ENCODE measurements around the gene FRMPD4.

FRMPD4 gene

DNA sequence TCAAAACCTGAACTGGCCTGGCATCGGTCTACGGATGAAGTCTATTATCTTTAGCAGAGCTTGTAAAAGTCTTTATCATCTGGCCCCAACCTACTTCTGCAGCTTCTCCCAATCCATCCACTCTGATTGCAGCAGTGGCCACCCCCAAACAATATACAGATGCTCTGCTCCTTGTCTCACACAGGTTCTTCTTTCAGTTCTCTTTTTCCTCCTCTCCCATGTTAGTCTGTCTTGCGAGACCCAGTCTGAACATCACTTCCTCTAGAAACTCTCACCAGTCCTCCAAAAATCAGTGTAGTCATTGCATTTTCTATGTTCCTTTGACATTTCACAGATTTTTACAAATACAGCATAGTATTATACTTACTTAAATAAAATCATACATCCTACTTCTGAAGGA lies 163.0 kb downstream of the FRMPD4 start:
- DNase-seq (ENCODE audit: low spot score): no peak

DNA sequence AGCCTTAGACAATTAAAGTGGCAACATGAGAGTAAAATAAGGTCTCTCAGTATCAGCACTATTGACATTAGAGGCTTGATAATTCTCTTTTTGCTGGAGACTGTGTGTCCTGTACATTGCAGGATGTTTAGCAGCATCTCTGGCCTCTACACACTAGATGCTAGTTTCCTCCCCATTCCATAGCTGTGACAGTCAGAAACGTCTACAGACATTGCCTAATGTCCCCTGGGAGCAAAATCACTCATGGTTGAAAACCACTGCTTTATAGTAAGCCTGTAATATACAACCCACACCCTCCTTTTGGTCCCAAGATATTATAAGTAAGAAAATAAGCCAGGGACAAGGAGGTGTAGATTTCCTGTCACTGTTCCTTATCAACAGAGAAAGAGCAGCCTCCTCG lies 166.0 kb downstream of the FRMPD4 start:
- DNase-seq (ENCODE audit: low spot score): no peak

DNA sequence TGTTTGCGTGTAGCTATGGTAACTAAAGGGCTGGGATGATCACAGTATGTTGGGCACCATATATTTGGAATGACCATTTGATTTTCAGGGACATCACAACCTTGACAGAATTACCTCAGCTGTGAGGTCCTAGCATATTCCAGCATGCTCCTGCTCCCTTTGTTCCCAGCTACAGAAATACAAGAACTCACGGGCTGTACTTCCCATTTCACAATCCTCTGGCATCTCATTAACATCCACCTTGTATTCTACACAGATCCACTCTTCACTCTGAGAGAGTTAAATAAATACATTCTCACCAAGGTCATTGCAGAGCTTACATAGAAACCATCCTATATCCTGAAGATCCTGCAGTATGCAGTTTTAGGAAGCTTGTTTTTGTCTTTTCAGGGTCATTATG lies 169.7 kb downstream of the FRMPD4 start:
- no peak for DNase-seq (ENCODE audit: low spot score)

DNA sequence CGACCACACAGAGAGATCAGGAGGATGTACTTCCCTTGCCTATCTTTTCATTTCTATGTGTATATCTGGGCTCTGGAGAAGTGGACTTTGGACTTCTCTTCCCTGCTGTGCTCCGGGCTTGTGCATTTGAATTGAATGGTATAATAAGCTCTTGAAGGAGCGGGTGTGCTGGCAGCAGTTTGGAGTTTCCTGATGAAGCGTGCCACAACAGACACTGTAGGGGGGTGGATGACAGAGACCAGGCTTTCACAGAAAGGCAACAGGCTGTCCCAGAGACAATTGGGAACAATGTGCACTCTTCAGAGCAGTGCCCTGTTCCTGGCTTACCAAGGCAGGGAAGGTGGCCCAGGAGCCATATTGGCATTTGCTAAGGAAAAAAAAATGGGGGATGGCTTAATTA lies 170.1 kb downstream of the FRMPD4 start:
- DNase-seq (ENCODE audit: low spot score): no peak

DNA sequence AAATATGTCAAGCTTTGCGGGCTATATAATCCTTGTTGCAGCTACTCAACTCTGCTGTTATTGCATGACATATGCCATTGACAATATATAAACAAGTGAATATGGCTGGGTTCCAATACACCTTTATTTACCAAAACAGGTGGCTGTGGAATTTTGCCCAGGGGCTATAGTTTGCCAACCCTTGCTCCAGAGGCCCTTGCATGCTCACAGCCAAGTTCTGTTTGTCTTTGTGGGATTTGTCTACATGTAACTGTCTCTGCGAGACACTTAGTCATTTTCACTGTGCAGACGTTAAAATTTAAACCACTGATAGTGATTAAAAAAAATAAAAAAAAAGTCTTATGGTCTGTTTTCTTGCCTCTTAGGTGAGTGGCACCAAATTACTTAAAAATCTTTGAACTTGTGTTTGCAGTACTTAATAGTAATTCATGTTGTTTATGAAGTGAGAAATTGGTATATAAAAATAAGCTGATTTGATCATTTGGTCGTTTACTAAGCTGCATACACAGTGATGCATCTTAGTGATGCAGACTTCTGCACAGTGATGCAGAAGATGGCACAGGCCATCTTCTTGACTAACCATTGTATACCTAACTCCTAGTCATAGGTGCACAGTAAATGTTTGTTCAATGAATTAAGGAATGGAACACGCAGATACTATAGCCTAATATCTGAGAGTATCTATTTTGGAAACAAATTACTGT lies 170.9 kb downstream of the FRMPD4 start:
- no peak for DNase-seq (ENCODE audit: low spot score)

GRCh38 chrX:12309744-12310076 lies 171.4 kb downstream of the FRMPD4 start:
- DNase-seq (ENCODE audit: low spot score): no peak

DNA sequence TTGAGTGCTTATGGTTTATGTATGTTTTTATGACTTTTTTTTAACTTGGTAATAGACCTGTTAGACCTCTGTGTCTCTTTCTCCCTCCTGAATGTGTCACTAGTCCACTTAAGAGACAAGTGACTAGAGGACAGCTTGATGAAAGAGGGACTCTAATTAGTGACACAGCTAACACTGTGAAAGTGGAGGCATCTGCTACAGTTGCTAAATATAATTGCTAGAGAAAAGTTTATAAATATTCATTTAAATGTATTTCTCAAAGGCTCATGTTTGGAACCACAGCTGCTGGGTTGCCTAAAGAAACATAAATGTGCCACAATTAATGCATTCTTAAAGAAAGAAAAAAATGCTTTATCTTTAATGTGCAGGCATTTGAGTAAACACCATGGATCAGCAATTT lies 176.4 kb downstream of the FRMPD4 start:
- no peak for DNase-seq (ENCODE audit: low spot score)

DNA sequence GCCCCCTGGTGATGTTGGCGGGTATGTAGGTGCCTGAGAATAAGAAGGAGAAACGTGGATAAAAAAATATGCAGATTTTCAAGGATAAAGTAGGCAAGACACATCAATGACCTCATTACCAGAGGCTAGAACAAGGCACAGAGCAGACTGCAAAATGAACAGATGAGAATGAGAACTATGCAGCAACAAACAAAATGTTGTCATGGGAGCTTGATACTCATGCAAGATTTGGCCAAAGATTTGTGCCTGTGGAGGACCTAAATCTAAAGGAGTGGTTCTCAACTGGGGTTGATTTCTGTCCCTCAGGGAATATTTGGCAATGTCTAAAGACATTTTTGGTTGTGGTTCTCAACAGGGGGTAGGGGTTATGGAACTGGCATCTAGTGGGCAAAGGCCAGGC lies 177.3 kb downstream of the FRMPD4 start:
- no peak for DNase-seq (ENCODE audit: low spot score)

DNA sequence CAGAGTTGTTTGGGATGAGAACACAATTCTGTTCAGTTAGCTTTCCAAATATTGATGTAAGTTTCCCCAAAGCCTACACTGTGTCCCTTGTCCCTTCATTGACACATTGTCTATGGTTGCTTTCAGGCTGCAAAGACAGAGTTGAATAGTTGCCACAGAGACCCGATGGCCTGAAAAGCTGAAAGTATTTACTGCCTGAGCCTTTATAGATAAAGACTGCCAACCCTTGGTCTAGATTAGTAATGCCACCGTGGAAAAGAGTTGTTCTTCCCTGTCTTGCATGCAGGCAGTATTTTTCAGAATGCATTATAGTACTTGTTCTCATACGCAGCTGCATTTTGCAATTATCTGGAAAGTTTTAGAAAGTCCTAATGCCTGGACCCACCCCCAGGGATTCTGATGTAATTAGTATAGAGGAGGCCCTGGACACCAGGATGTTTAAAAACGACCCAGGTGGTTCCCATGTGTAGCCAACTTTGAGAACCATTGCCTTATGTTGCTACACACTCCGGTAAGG lies 180.8 kb downstream of the FRMPD4 start:
- DNase-seq (ENCODE audit: low spot score): no peak

- no peak for DNase-seq (ENCODE audit: low spot score)
These were observed 181.7 kb downstream of the FRMPD4 start for GRCh38 chrX:12319992-12320391.

DNA sequence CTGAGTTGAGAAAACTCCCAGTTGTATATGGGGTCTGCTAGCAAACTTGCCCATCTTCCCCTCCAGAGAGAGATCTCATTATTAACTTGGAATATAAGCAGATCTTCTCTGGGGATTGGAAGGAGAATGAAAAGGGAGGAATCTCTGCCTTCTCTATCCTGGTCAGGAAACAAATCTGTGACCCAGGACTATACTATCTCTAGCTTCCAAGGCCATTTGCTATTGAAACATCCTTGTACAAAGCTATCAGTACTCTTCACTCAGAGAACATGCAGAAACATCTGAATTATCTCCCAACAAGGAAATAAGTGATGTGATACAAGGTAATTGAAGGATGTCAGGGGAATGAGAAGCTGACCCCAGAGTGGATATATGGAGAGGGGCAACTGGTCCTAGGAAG lies 183.8 kb downstream of the FRMPD4 start:
- DNase-seq (ENCODE audit: low spot score): no peak

- DNase-seq (ENCODE audit: low spot score): no peak
These were observed 186.9 kb downstream of the FRMPD4 start for GRCh38 chrX:12325171-12325570.

DNA sequence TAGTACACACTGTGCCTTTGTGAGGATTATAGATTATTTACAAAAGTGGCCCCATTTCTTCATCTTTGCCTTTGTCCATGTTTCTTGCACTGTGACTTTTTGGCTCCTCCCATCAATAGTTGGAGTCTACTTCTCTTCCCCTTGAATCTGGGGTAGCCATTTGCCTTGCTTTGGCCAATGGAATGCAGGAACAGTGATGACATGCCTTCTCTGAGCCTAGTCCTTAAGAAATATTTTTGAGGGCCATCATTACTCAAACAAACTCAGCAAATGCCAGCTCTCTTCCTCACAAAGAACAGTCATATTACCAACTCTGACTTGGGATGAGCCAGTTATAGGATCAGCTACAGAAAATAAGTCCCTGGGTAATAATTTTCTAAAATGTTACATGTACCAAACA lies 189.6 kb downstream of the FRMPD4 start:
- DNase-seq (ENCODE audit: low spot score): no peak

GRCh38 chrX:12329476-12329875 lies 191.2 kb downstream of the FRMPD4 start:
- no peak for DNase-seq (ENCODE audit: low spot score)

GRCh38 chrX:12330841-12331240 lies 192.6 kb downstream of the FRMPD4 start:
- DNase-seq (ENCODE audit: low spot score): no peak

- DNase-seq (ENCODE audit: low spot score): no peak
These were observed 194.6 kb downstream of the FRMPD4 start for GRCh38 chrX:12332786-12333347.

DNA sequence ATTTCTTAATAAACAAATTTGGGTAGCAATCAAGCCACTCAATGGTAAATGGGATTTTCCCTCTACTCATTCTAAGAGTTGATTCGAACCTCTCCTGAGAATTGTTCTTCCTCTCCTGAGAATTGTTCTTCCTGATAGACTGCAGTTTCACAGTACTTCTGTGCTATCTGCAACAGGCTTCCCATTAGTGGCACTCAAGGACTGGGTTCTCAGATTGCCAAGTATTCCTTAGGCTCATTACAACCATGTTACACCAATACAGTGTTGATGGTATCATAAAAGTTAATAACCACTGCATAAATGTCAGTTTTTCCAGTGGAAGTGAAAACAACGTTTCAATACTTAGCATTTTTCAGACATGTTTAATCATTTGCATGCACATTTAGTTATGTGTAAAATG lies 201.6 kb downstream of the FRMPD4 start:
- DNase-seq (ENCODE audit: low spot score): no peak

- DNase-seq (ENCODE audit: low spot score): no peak
These were observed 206.7 kb downstream of the FRMPD4 start for GRCh38 chrX:12344954-12345353.

DNA sequence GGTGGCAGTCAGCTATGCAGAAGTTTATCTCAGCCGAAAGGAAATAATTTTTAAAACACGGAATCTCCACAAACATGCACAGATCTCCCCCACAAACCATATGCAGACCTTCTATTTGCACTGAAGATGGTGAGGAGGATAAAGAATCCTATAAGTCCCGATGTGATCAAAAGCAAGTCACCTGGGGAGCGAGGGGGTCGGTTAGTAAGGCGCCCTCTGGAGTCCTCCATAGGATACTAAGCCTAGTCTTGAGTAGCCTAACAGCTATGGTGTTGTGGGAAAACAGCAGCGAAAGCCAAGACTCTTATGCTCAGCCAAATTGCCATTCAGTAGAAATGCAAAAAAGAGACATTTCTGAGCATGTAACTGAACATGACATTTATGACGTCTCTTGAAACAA lies 210.9 kb downstream of the FRMPD4 start:
- DNase-seq (ENCODE audit: low spot score): no peak

- DNase-seq (ENCODE audit: low spot score): no peak
These were observed 214.6 kb downstream of the FRMPD4 start for GRCh38 chrX:12352922-12353321.

GRCh38 chrX:12360383-12360782 lies 222.1 kb downstream of the FRMPD4 start:
- no peak for DNase-seq (ENCODE audit: low spot score)

DNA sequence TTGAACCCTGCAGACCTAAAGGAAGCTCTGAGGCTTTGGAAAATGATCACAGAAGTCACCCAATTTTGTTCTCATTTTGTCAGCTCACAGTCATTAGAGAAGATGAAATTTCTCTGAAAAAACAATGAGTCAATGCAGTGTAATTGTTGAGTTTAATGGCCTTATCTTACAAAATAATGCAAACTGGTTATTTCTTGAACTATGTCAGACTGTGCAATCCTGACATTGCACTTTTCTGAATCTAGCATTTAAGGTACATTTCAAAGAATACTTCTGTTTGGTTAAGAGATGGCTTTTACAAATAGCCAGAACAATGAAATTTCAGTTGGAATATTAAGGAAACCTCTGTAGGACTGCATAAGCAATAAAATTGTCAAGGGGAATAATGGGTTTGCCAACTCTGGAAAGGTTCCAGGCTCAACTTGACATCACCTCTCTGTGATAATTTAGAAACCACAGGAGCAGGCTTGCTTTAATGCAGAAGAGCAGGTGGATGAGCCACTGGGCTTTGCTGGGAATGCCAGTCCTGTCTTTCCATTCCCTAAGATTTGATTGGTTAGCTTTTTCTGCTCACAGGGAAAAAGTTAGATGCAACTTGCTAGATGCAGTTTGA lies 222.8 kb downstream of the FRMPD4 start:
- DNase-seq (ENCODE audit: low spot score): no peak

- no peak for DNase-seq (ENCODE audit: low spot score)
These were observed 224.9 kb downstream of the FRMPD4 start for GRCh38 chrX:12363216-12363615.

DNA sequence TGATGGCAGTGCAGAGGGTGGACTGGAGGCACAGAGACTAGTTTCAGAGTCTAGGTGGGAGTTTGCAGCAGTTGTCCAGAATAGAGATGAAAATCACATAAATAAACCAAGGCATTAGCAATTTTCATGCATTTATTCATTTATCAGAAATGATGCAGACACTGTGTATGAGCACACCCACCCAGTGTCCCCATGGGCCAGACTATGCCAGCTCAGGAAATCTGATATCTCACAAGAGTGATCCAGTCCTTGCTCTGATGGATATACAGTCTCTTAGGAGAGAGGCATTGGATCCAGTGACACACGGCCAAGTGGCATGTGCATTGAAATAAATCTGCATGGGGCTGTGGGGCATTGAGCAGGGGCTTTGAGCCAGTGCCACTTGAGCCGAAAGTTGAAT lies 228.2 kb downstream of the FRMPD4 start:
- no peak for DNase-seq (ENCODE audit: low spot score)
